Endothelial cell of umbilical vein (primary cell): ENCODE results near the gene PTH1R.

Experiments used
- CTCF ChIP-seq, 2 donors: IDR thresholded peaks; 1 replicate in 1 of 2; 2 replicates in 1 of 2; pipeline ENCODE4 v1.5.1; 2011; ENCODE audit warnings: low read length in 2 of 2, mild to moderate bottlenecking in 2 of 2, moderate library complexity in 2 of 2, control low read depth in 1 of 2, inconsistent platforms in 1 of 2, low read depth in 1 of 2; ENCODE audit not compliant: insufficient read depth in 1 of 2; ENCODE audit errors: extremely low read depth in 1 of 2
- MAX ChIP-seq: IDR thresholded peaks from 2 replicates; pipeline ENCODE4 v1.6.1; 2011; ENCODE audit not compliant: insufficient read depth, insufficient read length

GRCh38 chr3:46943237-46944187, 66.0 kb downstream of the PTH1R start:
- TF ChIP-seq CTCF (IDR thresholded peaks at IDR 0.05; ENCODE audit: extremely low read depth in 1 of 2, insufficient read depth in 1 of 2, low read depth in 1 of 2, low read length in 2 of 2) (no peak), MAX (no peak)
